GDM1 (cell line): ENCODE results near the gene KRT14.
"Not testable (repeated sequence)": the region's sequence is repeated elsewhere in the genome, so short reads cannot be mapped to it uniquely, and the experiment has no call there.

Source experiments
- DNase-seq: peaks from one replicate; lab custom pipeline; 2025; lab: John Stamatoyannopoulos, UW

Gene KRT14

DNA sequence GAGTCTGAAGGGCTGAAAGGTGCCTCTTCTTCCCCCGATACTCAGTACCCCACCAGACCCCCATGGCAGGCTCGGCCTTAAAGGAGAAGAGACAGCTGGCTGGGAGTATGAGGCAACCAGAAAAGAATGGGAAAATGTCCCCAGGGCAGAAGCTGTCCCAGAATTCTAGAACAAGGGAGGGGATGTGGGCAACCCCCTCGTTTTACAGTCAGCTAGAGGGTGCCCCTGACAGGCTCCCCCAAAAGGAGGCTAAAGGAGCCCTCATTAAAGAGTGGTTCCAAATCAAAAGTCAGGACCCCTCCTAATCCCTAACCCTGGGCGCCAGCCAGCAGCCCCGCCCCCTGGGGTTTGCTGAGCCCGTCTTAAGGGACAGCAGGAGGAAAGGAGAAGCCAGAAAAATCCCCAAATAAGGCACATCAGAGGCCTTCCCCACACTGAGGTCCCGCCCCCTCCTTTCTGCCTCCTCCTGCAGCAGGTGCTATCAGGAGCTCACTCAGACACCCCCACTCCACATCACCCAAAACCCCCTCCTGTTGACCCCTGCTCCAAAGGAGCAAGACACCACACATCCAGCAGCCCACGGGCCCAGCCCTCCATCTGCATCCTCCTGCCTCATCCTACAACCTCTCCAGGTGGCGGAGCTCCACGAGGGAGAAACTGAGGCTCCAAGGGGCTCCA lies 36.6 kb upstream of the KRT14 start:
- DNase-seq = not testable (repeated sequence)

DNA sequence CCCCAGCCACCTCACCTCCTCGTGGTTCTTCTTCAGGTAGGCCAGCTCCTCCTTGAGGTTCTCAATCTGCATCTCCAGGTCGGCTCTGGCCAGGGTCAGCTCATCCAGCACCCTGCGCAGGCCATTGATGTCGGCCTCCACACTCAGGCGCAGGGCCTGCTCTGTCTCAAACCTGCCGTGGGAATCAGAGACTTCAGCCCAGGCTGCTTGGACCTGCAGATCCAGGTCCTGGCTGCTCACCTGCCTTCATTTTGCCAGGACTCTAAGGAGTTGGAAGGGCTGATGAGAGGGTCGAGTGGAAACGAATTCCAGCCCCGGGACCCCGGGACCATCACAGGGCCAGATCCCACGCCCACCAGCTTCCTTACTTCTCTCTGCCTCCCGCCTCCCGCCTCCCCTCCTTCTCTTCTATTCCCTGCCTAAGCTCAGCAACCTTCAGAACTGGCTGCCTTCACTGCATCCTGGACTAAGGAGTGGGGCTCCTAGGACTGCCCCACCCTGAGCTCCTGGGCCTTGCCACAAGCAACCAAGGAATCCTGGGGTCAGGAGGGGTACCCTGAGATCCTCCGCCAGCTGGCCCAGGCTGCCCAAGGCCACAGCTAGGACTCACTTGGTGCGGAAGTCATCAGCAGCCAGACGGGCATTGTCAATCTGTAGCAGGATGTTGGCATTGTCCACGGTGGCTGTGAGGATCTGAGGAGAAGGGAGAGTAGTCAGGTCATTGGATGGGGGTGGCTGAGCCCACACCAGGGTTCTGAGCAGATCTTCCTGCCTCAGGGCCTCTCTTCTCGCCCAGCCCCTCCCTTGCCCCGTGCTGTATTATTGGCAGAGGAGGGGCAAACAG lies 35.9 kb upstream of the KRT14 start:
- DNase-seq = not testable (repeated sequence)

DNA sequence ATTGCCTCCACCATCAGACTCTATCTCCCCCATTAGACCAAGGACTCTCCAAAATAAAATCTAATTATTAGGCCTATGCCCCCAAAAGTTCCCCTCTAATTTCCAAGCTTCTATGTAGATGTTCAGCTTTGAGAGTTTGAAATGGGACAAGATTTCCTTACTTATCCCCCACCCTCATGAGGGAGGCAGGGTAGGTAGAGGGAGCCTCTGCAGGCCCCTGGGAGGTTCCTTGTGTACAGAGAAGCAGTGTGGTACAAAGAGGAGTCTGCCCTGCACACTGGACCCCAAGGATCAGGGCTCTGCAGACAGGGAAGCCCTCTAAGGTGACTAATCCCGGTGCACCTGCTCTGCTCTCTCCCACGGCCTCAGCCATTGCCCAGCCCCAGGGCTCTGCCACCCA lies 35.2 kb upstream of the KRT14 start:
- DNase-seq = no peak

DNA sequence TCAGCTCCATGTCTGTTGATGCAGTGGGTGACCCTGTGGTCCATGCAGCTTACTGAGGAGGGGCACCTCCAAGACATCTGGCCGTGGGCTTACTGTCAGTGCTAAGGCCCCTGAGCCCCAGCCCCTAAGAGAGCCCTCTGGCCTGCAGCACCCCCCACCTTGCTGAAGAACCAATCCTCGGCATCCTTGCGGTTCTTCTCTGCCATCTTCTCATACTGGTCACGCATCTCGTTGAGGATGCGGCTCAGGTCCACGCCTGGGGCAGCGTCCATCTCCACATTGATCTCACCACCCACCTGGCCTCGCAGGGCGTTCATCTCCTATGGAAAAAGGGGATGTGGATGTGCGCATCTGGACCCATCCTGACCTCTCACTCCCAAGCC lies 34.7 kb upstream of the KRT14 start:
- not testable (repeated sequence) for DNase-seq

DNA sequence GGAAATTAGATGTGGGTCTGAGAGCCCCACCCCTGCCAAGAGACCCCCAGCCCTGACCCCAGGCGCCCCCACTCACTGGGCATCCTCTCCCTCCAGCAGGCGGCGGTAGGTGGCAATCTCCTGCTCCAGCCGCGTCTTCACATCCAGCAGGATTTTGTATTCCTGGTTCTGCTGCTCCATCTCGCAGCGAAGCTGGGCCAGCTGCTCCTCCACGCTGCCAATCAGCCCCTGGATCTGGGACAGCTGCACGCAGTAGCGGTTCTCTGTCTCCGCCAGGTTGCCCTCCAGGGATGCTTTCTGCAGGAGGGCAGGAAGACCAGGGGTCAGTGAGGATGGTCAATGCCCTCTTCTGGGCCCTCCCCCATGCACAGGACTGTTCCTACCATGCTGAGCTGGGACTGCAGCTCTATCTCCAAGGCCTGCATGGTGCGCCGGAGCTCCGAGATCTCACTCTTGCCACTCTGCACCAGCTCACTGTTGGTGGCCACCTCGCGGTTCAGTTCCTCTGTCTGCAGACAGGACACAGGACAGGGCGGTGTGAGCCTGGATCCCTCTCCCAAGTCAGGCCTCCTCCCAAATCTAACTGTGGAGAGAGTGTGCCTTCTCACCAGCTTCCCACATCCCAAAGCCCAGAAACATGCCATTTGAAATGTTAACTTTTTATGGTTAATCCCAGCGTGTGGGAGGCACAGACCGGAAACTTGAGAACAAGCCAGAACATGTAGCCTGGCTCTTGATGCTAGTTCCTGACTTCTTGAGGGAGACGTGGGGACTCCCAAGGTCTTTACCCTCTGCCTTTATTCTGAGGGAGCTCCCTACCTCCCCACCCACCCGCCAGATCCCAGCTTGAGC lies 34.1 kb upstream of the KRT14 start:
- no peak for DNase-seq

DNA sequence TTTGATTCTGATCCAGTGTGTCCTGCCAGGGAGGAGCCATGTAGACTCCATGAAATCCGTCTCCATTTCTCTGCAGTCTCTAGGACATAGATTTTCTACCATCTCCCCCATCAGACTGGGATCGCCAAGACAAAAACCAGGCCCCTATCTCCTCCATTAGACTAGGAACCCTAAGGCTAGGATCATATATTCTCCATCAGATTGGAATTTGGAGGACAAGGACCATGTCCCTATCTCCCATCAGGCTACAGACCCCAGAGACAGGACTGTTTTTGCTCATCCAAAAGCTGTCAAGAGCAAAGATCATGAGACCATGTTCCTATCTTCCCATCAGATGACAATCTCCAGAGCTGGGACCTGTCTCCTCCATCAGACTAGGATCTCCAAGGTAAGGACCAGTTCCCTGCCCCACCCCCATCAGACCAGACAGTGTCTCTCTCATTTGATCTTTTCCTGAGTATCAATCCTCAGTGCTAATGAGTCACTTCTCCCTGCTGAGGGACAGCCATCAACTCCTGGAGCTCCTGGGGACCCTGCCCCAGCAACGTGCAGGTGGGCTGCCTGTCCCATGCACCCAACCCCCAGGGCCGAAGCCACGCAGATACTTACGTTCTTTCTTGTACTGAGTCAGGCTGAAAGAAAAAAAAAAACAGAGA lies 33.4 kb upstream of the KRT14 start:
- not testable (repeated sequence) for DNase-seq

DNA sequence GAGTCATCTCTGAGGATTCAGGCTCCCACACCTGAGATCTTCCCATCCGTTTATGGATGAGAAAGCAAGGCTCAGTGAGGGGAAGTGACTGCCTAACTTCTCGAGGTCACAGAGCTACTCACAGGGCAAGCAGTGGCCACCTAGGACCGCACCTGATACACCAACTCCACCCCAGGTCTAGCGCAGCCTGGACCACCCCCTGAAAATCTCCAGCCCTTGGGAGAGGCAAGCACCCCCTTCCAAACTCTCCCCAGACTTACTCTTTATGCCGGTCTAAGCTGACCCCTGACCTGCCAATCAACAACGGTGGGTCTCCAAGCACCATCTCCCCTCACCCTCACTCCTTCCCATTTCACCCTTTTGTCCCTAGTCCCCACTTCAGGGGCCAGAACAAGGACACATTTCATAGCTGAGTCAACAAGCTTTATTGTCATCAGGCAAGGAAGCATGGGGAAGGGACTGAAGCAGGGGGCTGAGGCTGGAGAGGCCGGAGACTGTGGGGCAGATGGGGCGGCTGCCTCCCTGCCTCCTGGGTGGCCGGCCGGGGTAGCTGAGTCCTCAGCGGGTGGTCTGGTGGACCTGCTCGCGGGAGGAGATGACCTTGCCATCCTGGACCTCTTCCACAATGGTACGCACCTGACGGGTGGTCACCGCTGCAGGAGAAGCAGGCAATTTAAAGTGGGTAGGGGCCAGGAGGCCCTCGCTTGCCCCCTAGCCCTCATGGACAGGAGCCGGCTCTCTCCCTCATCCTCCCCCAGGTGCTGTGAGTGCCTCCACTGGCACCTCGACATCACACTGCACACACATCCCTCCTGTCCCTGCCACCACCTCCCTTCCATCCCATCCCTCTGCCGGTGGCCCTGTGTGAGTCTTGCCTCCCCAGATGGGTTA lies 32.6 kb upstream of the KRT14 start:
- no peak for DNase-seq

DNA sequence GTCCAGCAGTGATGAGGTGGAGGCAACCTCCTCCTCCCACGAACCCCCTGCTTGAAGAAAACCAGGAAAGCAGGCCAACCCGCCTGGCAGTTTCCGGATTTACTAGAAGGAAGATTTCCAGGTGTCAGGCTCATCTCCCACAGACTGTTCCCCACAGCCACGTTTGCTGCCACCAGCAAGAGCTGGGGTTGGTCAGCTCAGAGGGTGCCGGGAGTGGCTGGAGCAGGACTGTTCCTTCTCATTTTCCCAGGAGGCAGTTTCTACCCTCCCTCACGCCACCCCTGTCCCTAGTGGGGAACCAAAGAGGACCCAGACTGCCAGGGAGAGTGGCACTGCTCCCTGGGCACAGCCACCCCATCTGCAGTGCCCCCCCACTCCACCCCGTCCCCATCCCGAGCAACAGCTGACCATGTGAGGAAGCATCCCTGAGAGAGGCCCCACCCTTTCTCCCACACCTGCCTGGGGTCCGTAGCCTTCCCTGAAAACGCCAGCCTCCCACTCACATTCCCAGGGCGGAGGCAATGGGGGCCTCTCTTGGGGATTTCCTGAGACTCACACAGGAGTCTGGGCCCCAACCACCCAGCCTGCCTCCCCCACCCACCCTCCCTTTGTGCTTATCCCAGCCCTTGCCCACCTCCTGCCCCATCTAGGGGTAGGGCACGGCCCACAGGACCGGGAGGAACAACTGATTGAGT lies 31.8 kb upstream of the KRT14 start:
- no peak for DNase-seq

DNA sequence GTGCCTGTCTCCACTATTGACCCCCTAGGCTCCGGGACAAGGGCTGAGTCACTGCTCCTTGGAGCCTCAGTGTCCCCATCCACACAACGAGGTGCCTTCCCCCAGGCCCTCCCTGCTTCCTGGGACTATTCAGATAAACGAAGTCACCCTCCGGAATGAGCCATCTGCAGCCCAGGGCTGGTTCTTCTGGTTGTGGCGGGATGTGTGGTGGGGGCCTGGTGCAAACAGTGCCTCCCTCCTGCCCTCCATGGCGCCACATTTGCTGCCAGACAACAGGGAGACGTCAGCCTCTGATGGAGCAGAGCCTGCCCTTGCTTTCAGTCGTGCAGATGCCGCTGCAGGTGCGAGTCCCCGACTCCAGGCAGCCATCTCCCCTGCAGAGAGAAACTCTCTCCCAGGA lies 31.0 kb upstream of the KRT14 start:
- DNase-seq = no peak

DNA sequence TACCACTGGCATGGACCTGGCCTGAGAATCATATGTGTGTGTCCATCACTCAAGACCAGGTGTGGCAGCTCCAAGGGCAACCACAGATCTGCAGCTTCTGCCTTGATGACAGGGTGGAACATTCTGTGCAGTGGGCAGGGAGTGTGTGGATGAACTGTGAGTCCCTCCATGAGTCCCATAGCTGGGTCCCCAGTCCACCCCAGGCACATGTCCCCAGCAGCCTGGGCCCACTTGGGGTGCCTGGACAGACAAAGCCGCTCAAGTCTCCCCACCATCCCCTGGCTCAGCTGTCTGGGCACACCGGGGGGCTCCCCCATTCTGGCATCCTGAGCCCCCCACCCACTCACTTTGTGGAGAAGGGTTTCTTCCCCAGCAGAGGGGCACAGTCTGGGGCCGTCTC lies 30.4 kb upstream of the KRT14 start:
- no peak for DNase-seq

DNA sequence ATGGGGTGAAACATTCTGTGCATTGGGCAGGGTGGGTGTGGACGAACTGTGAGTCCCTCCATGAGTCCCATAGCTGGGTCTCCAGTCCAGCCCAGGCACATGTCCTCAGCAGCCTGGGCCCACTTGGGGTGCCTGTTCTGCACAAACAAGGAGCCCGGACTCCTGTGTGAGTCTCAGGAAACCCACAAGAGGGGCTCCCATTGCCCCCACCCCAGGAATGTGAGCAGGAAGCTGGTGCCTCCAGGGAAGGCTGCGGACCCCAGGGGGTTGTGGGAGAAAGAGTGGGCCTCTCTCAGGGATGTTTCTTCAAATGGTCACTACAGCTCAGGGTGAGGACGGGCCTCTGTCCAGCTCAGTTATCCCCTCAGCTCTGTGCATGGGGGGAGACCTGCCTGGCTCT lies 29.8 kb upstream of the KRT14 start:
- not testable (repeated sequence) for DNase-seq

DNA sequence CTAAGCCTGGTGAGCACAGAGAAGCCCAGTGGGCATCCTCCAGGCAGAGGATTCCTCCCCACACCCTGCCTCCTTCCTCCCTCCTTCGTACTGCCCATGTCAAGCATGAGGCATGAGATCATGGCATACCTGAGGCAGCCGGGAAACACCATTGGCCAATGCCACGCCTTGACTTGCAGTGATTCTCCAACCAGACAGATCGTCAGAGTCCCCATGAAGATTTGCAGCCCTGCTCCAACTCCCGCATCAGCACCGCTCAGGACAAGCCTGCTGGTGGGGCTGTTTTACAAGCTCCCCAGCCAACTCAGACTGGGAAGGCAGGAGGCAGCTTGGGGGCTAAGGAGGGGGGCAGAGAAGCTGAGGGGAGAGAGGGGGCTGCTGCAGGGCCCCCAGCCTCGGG lies 28.8 kb upstream of the KRT14 start:
- no peak for DNase-seq

DNA sequence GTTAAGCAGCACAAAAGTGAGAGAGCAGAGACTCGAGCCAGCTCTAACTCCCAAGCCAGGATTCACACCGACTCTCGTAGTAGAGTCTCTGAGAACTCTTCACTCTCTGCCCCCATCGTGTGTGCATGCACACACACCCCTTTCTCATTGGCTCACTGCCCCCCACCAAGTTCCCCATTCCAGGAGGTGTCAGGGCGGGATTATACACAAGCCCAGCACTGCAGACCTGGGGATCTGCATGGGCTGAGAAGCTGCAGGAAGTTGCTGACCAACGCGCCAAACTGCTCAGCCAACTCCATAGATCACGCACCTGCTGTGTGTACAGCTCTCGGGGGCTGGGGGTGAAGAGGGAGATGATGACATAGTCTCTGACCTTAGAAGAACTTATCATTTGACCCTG lies 28.1 kb upstream of the KRT14 start:
- not testable (repeated sequence) for DNase-seq

DNA sequence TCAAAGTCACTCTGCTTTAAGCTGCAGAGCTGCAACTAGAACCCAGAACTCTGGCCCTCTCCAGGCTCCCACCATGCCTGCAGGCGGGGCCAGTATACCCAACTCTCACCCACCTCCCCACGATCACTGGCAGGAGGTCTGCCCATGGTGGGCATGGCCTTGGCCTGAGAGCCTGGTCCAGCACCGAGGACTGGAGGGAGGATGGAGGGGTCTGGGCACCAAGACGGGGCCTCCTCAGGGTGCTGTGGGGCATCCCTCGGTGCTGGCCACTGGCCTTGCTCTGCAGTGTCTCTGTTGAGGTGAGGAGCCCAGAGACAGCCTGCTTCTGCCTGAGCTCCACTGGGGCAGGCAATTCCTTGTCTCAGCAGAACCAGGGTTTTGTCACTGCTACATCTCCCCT lies 27.4 kb upstream of the KRT14 start:
- no peak for DNase-seq

DNA sequence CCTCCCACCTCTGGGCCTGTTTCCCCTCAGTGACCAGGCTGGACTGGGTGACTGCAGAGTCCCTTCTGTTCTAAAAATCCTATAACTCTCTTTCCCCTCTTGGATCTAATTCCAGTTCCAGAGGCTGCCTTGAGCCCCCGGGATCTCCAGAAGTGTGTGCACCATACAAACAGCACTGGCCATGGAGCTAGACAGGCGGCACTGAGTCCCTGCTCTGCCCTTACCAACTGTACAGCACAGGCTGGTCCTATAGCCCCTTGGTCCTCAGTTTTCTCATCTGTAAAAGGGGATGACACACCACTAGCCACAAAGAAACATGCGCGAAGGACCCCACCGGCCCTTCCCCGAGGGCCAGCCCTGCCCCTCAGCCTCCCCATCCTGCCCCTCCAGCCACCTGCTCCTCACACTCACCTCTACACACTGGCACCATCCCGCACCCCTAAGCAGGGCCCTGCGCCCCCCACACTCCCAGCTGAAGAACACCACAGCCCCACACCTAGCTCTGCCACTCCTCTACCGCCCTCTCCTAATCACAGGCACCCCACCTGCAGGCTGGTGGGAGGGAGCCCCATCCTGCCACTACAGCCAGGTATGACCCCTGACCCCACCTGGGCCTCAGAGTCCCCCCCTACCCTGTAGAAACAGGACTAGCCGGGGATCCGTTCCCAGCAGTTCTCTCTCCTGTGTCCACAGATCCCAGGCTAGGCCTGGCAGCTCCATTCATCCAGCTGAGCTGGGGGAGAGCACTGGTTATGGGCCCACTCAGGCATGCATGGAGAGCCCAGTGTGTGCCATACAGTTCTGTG lies 26.8 kb upstream of the KRT14 start:
- no peak for DNase-seq

DNA sequence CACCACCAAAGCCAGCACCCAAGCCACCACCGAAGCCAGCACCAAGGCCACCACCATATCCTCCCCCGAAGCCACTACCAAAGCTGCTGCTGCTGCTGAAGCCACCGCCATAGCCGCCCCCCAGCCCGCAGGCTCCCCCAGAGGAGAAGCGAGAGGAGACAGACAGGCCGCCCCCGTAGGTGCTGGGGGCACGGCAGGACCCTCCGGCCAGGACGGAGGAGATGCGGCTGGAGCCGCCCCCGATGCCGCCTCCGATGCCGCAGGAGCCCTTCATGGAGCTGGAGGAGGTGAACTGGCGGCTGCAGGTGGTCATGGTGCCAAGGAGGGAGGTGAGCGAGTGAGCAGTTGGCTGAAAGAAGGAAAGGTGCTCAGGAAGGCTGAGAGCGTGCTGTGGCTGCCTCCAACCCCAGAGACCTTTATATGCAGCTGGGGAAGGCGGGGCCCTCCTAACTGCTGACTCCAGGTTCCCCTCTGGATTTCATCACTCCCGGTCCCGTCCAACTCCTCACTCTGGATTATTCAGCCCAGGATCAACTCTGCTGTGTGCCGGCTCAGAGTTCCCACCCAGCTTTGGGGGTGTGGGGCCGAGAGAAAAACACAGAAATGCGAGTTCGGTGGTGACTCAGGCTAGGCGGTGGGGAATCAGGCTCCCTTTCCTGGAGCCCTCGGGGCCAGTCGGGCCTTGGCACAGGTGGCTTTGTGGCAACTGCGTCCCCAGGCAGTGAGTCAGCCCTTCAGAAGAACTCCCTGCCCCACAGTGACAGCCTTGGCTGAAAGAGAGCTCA lies 25.9 kb upstream of the KRT14 start, which contains the start of gene KRT16:
Gene KRT16, minus strand, starts transcription at position 392 of the 785 bp plus-strand sequence. Its CDS starts 79 bp downstream, at position 313.
- DNase-seq = not testable (repeated sequence)

DNA sequence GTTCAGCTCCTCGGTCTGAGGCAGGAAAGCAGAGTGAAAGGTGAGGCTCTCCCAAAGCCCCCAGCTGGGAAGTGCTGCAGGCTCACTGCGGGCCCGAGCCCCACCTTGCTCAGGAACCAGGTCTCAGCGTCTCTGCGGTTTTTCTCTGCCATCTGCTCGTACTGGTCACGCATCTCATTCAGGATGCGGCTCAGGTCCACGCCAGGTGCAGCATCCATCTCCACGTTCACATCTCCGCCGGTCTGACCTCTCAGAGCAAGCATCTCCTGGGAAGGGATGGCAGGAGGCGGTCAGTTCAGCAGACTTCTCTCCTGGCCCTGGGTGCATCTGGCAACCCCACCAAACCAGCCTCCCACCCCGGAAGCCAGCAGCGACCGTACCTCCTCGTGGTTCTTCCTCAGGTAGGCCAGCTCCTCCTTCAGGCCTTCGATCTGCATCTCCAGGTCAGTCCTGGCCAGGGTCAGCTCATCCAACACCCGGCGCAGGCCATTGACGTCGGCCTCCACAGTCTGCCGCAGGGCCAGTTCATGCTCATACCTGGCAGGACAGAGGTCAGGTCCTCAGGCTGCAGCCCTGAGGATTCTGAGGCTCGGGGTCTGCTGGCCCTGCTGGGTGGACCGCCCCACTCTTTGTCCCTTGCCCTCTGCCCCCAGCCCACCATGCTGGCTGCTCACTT lies 24.4 kb upstream of the KRT14 start:
- no peak for DNase-seq

DNA sequence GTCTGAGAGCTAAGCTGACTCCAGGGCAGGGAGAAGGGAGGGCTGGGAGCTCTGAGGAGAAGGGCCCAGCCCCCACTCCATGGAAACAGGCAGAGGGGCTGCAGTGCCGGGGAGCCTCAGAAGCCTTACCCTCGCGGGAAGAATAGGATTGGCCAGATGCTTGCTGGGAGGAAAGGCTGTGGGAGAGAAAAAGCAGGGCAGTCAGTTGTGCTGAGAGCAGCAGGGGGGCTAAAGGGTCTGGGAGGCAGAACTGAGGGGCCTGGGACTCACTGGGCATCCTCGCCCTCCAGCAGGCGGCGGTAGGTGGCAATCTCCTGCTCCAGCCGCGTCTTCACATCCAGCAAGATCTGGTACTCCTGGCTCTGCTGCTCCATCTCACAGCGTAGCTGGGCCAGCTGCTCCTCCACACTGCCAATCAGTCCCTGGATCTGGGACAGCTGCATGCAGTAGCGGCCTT lies 23.4 kb upstream of the KRT14 start:
- not testable (repeated sequence) for DNase-seq
